Nephron progenitor cell (in vitro differentiated cells): ENCODE data around the gene SGPP1.

Experiments used
- DNase-seq: peaks from one replicate; pipeline ENCODE4 v3.0.0; 2021
- H3K27ac Mint-ChIP-seq: 2 replicates; pipeline ENCODE4 v1.8.0; 2021; ENCODE audit warnings: mild to moderate bottlenecking, moderate library complexity, mixed read lengths
- H3K27me3 Mint-ChIP-seq: 2 replicates; pipeline ENCODE4 v1.8.0; 2021; ENCODE audit warnings: mild to moderate bottlenecking, low read depth, mixed read lengths; ENCODE audit not compliant: poor library complexity
- H3K36me3 Mint-ChIP-seq: 2 replicates; pipeline ENCODE4 v1.8.0; 2021; ENCODE audit warnings: low read depth, mixed read lengths
- H3K4me1 Mint-ChIP-seq: 2 replicates; pipeline ENCODE4 v1.8.0; 2021; ENCODE audit warnings: mixed read lengths
- H3K4me3 Mint-ChIP-seq: 2 replicates; pipeline ENCODE4 v1.8.0; 2021; ENCODE audit warnings: mild to moderate bottlenecking, moderate library complexity, mixed read lengths
- H3K9me3 Mint-ChIP-seq: 2 replicates; pipeline ENCODE4 v1.8.0; 2021; ENCODE audit warnings: mild to moderate bottlenecking, moderate library complexity, mixed read lengths
- CTCF ChIP-seq: fragments of 200-600 bp; sonication (generic); IDR thresholded peaks from 2 replicates; pipeline ENCODE4 v1.5.0; 2021; ENCODE audit warnings: antibody characterized with exemption

SGPP1 gene

GRCh38 chr14:63715360-63715759, 12.5 kb downstream of the SGPP1 start:
- H3K36me3 Mint-ChIP-seq, result peaks cover 63% of the 10 kb centered on the region
- H3K4me1 Mint-ChIP-seq, result no peaks in the 10 kb centered on the region
- no peak overlapping the region for H3K4me3 Mint-ChIP-seq
- no peaks in the 10 kb centered on the region for H3K27me3 Mint-ChIP-seq
- H3K27ac Mint-ChIP-seq, result no peak overlapping the region
- peaks cover 57% of the 10 kb centered on the region for H3K9me3 Mint-ChIP-seq
- DNase-seq, result no peak
- no peak for TF ChIP-seq CTCF

GRCh38 chr14:63713764-63714163, 14.1 kb downstream of the SGPP1 start:
- H3K27me3 Mint-ChIP-seq, result no peaks in the 10 kb centered on the region
- no peak for DNase-seq
- TF ChIP-seq CTCF, result no peak

GRCh38 chr14:63713058-63713457, 14.8 kb downstream of the SGPP1 start:
- TF ChIP-seq CTCF, result no peak
- Mint-ChIP-seq H3K9me3 (peaks cover 40% of the 10 kb centered on the region), H3K27ac (no peak overlapping the region), H3K4me3 (no peak overlapping the region), H3K4me1 (no peaks in the 10 kb centered on the region), H3K36me3 (peaks cover 44% of the 10 kb centered on the region), H3K27me3 (no peaks in the 10 kb centered on the region)
- no peak for DNase-seq

More at GRCh38 chr14:63713764-63714163, 14.1 kb downstream of the SGPP1 start:
- Mint-ChIP-seq H3K4me1 (no peaks in the 10 kb centered on the region), H3K27ac (no peak overlapping the region), H3K36me3 (peaks cover 50% of the 10 kb centered on the region), H3K4me3 (no peak overlapping the region), H3K9me3 (peaks cover 46% of the 10 kb centered on the region)

- no peak for TF ChIP-seq CTCF
Observed at GRCh38 chr14:63712123-63712522, 15.7 kb downstream of the SGPP1 start.

GRCh38 chr14:63710497-63710896, 17.4 kb downstream of the SGPP1 start:
- H3K27me3 Mint-ChIP-seq, result no peaks in the 10 kb centered on the region
- no peak for DNase-seq

More at GRCh38 chr14:63712123-63712522, 15.7 kb downstream of the SGPP1 start:
- Mint-ChIP-seq H3K27me3 (no peaks in the 10 kb centered on the region), H3K27ac (no peak overlapping the region), H3K36me3 (peaks cover 34% of the 10 kb centered on the region), H3K9me3 (peaks cover 30% of the 10 kb centered on the region), H3K4me3 (no peak overlapping the region), H3K4me1 (no peaks in the 10 kb centered on the region)
- no peak for DNase-seq

More at GRCh38 chr14:63710497-63710896, 17.4 kb downstream of the SGPP1 start:
- no peak overlapping the region for H3K27ac Mint-ChIP-seq
- peaks cover 23% of the 10 kb centered on the region for H3K36me3 Mint-ChIP-seq
- TF ChIP-seq CTCF, result no peak
- H3K4me3 Mint-ChIP-seq, result no peak overlapping the region
- H3K9me3 Mint-ChIP-seq, result peaks cover 19% of the 10 kb centered on the region
- no peaks in the 10 kb centered on the region for H3K4me1 Mint-ChIP-seq
